DOHH2 (cell line): ENCODE results near the gene PDE8A.

Experiments
- H3F3A ChIP-seq: fragments of 200-600 bp; sonication (generic), shearing (Covaris generic); 2 replicates; pipeline ENCODE4 v1.6.0; 2016; ENCODE audit warnings: antibody characterized with exemption, mild to moderate bottlenecking; ENCODE audit not compliant: control insufficient read depth, insufficient read depth
- H3K27ac ChIP-seq: fragments of 200-600 bp; sonication (generic); 2 replicates; pipeline ENCODE4 v1.5.1; 2014; ENCODE audit warnings: low read depth, mild to moderate bottlenecking, low read length, moderate library complexity
- H3K27me3 ChIP-seq: fragments of 200-600 bp; sonication (generic); 2 replicates; pipeline ENCODE4 v1.6.1; 2014; ENCODE audit warnings: mild to moderate bottlenecking, low read length, mixed read lengths; ENCODE audit not compliant: control insufficient read depth
- H3K36me3 ChIP-seq: fragments of 200-600 bp; sonication (generic); 2 replicates; pipeline ENCODE4 v1.6.1; 2014; ENCODE audit warnings: mild to moderate bottlenecking, low read length, moderate library complexity, mixed read lengths; ENCODE audit not compliant: control insufficient read depth
- H3K4me1 ChIP-seq: fragments of 200-600 bp; sonication (generic); 2 replicates; pipeline ENCODE4 v1.6.1; 2014; ENCODE audit warnings: mild to moderate bottlenecking, low read length, mixed read lengths; ENCODE audit not compliant: control insufficient read depth
- H3K4me2 ChIP-seq: fragments of 200-600 bp; sonication (generic); 2 replicates; pipeline ENCODE4 v1.6.0; 2014; ENCODE audit warnings: mild to moderate bottlenecking, low read length, moderate library complexity
- H3K4me3 ChIP-seq: fragments of 200-600 bp; sonication (generic); 2 replicates; pipeline ENCODE4 v1.5.1; 2014; ENCODE audit warnings: mild to moderate bottlenecking, low read length, mixed read lengths
- H3K79me2 ChIP-seq: fragments of 200-600 bp; sonication (generic); 2 replicates; pipeline ENCODE4 v1.6.1; 2014; ENCODE audit warnings: mild to moderate bottlenecking, low read length, mixed read lengths; ENCODE audit not compliant: control insufficient read depth
- H3K9me2 ChIP-seq: fragments of 200-600 bp; sonication (generic); replicated peaks from 2 replicates; pipeline ENCODE4 v1.6.1; 2014; ENCODE audit warnings: mild to moderate bottlenecking, low read length, mixed read lengths; ENCODE audit not compliant: control insufficient read depth
- H3K9me3 ChIP-seq: fragments of 200-600 bp; sonication (generic); 2 replicates; pipeline ENCODE4 v1.6.1; 2014; ENCODE audit warnings: antibody characterized with exemption, low read length, mixed read lengths; ENCODE audit not compliant: control insufficient read depth, insufficient read depth
- H4K20me1 ChIP-seq: fragments of 200-600 bp; sonication (generic); 2 replicates; pipeline ENCODE4 v1.6.0; 2014; ENCODE audit warnings: low read depth, mild to moderate bottlenecking, antibody characterized with exemption, low read length, moderate library complexity; ENCODE audit not compliant: control insufficient read depth, insufficient read depth
- CTCF ChIP-seq: fragments of 200-600 bp; sonication (generic); IDR thresholded peaks from one replicate; pipeline ENCODE4 v1.5.1; 2014; ENCODE audit warnings: antibody characterized with exemption, mild to moderate bottlenecking, low read depth, low read length; ENCODE audit not compliant: poor library complexity, severe bottlenecking
- EZH2phosphoT487 ChIP-seq: fragments of 200-600 bp; sonication (generic); IDR thresholded peaks from 2 replicates; pipeline ENCODE4 v1.6.1; 2017; ENCODE audit warnings: borderline replicate concordance, mild to moderate bottlenecking, antibody characterized with exemption, low read length, moderate library complexity, mixed read lengths

Gene PDE8A

GRCh38 chr15:84981711-84982300 is at the start of gene PDE8A:
PDE8A (plus strand) TSS chr15:84981856; CDS start chr15:84982163, 307 bp downstream.
- no peak for TF ChIP-seq EZH2phosphoT487
- TF ChIP-seq CTCF = no peak
- Histone ChIP-seq H3K9me3 (no peaks in the 10 kb centered on the region), H3K9me2 (no peaks in the 10 kb centered on the region), H3K4me3 (peak within 1 kb of the TSS; percentile 85), H3K4me2 (peak within 1 kb of the TSS; percentile 81), H3F3A (peaks cover 12% of the 10 kb centered on the region; the same call in 1 of the 2 replicates), H3K4me1 (peaks cover 50% of the 10 kb centered on the region), H3K36me3 (no peaks in the 10 kb centered on the region), H3K27ac (peak within 1 kb of the TSS; percentile 66), H4K20me1 (no peaks in the 10 kb centered on the region), H3K27me3 (no peaks in the 10 kb centered on the region; the same call in 1 of the 2 replicates), H3K79me2 (peaks cover 37% of the 10 kb centered on the region)

- Histone ChIP-seq H3K4me1 (no peaks in the 10 kb centered on the region), H3K27me3 (peaks cover 10% of the 10 kb centered on the region; the same call in 1 of the 2 replicates), H3K36me3 (no peaks in the 10 kb centered on the region), H3F3A (no peaks in the 10 kb centered on the region), H3K9me2 (no peaks in the 10 kb centered on the region), H3K79me2 (no peaks in the 10 kb centered on the region), H4K20me1 (no peaks in the 10 kb centered on the region), H3K4me2 (no peak overlapping the region), H3K27ac (no peak overlapping the region), H3K9me3 (no peaks in the 10 kb centered on the region), H3K4me3 (no peak overlapping the region)
- no peak for TF ChIP-seq CTCF
- no peak for TF ChIP-seq EZH2phosphoT487
Measured at GRCh38 chr15:84934942-84935729, 46.5 kb upstream of the PDE8A start.

- Histone ChIP-seq H3K9me2 (no peaks in the 10 kb centered on the region), H4K20me1 (no peaks in the 10 kb centered on the region), H3K79me2 (no peaks in the 10 kb centered on the region), H3K27me3 (peaks cover 10% of the 10 kb centered on the region; the same call in 1 of the 2 replicates), H3K27ac (no peak overlapping the region), H3K4me3 (no peak overlapping the region), H3K36me3 (no peaks in the 10 kb centered on the region), H3K9me3 (no peaks in the 10 kb centered on the region), H3F3A (no peaks in the 10 kb centered on the region), H3K4me1 (no peaks in the 10 kb centered on the region), H3K4me2 (no peak overlapping the region)
- no peak for TF ChIP-seq EZH2phosphoT487
Measured at GRCh38 chr15:84937144-84937543, 44.5 kb upstream of the PDE8A start.

GRCh38 chr15:84938726-84939125 is 42.9 kb upstream of the PDE8A start:
- no peaks in the 10 kb centered on the region for H3K9me2 ChIP-seq
- no peak overlapping the region for H3K27ac ChIP-seq
- peaks cover 10% of the 10 kb centered on the region; the same call in 1 of the 2 replicates for H3K27me3 ChIP-seq
- no peaks in the 10 kb centered on the region for H3K9me3 ChIP-seq
- no peak overlapping the region for H3K4me3 ChIP-seq
- H4K20me1 ChIP-seq = no peaks in the 10 kb centered on the region
- no peak for TF ChIP-seq EZH2phosphoT487
- no peak for TF ChIP-seq CTCF
- no peaks in the 10 kb centered on the region for H3K79me2 ChIP-seq
- H3K4me1 ChIP-seq = no peaks in the 10 kb centered on the region
- no peak overlapping the region for H3K4me2 ChIP-seq
- no peaks in the 10 kb centered on the region for H3K36me3 ChIP-seq
- no peaks in the 10 kb centered on the region for H3F3A ChIP-seq
